ENCODE measurements around the gene BICD2.

- TF ChIP-seq REST (IDR thresholded peaks at IDR 0.05) (no peak), CTCF (IDR thresholded peaks at IDR 0.05; ENCODE audit: low read depth, low read length, missing input control) (no peak), MAX (IDR thresholded peaks at IDR 0.05) (no peak), RAD21 (IDR thresholded peaks at IDR 0.05) (no peak), TAF1 (conservative IDR thresholded peaks at IDR 0.05) (no peak)
Measured at GRCh38 chr9:92738661-92739081, 26.0 kb downstream of the BICD2 start.
